Mesendoderm (in vitro differentiated cells): ENCODE results near the gene UQCC2.
A peak's percentile ranks its signal among the peaks of the same experiment; 100 is the strongest.

Source experiments
- DNase-seq: peaks from one replicate; pipeline ENCODE4 v3.0.0; 2013
- H2AK5ac ChIP-seq: 2 replicates; pipeline ENCODE4 v1.6.1; 2013; ENCODE audit warnings: low read length, inconsistent platforms
- H2BK120ac ChIP-seq: 2 replicates; pipeline ENCODE4 v1.6.1; 2013; ENCODE audit warnings: low read depth, mild to moderate bottlenecking, low read length, moderate library complexity, mixed read lengths
- H2BK15ac ChIP-seq: replicated peaks from 2 replicates; pipeline ENCODE4 v1.6.1; 2013; ENCODE audit warnings: low read depth, mild to moderate bottlenecking, moderate library complexity
- H2BK5ac ChIP-seq: 2 replicates; pipeline ENCODE4 v1.6.1; 2013; ENCODE audit warnings: low read length, inconsistent platforms
- H3K18ac ChIP-seq: 2 replicates; pipeline ENCODE4 v1.6.1; 2013; ENCODE audit warnings: mild to moderate bottlenecking, low read length, mixed read lengths
- H3K23ac ChIP-seq: one replicate; pipeline ENCODE4 v1.6.1; 2013; ENCODE audit warnings: low read length
- H3K27ac ChIP-seq: 2 replicates; pipeline ENCODE4 v1.5.1; 2013; ENCODE audit warnings: low read depth, mild to moderate bottlenecking, inconsistent platforms, low read length, moderate library complexity
- H3K27me3 ChIP-seq: 2 replicates; pipeline ENCODE4 v1.6.1; 2013; ENCODE audit warnings: low read length, control low read depth, mild to moderate bottlenecking, inconsistent platforms; ENCODE audit not compliant: insufficient read depth, poor library complexity
- H3K36me3 ChIP-seq: 2 replicates; pipeline ENCODE4 v1.6.1; 2013; ENCODE audit warnings: low read length, inconsistent platforms; ENCODE audit not compliant: control insufficient read depth, insufficient read depth
- H3K4ac ChIP-seq: one replicate; pipeline ENCODE4 v1.6.1; 2013; ENCODE audit warnings: low read depth, mild to moderate bottlenecking, low read length, moderate library complexity
- H3K4me1 ChIP-seq: 2 replicates; pipeline ENCODE4 v1.6.1; 2013; ENCODE audit warnings: low read depth, low read length, inconsistent platforms; ENCODE audit not compliant: control insufficient read depth
- H3K4me2 ChIP-seq: 2 replicates; pipeline ENCODE4 v1.6.1; 2013; ENCODE audit warnings: low read length
- H3K4me3 ChIP-seq: 2 replicates; pipeline ENCODE4 v1.5.1; 2013; ENCODE audit warnings: mild to moderate bottlenecking, low read length
- H3K56ac ChIP-seq: one replicate; pipeline ENCODE4 v1.6.1; 2013; ENCODE audit warnings: low read length
- H3K79me1 ChIP-seq: 2 replicates; pipeline ENCODE4 v1.6.1; 2013; ENCODE audit warnings: low read length, inconsistent platforms
- H3K79me2 ChIP-seq: 2 replicates; pipeline ENCODE4 v1.6.1; 2013; ENCODE audit warnings: mild to moderate bottlenecking, low read length; ENCODE audit not compliant: control insufficient read depth, insufficient read depth
- H3K9ac ChIP-seq: 2 replicates; pipeline ENCODE4 v1.6.1; 2013; ENCODE audit warnings: low read length, inconsistent platforms
- H4K5ac ChIP-seq: one replicate; pipeline ENCODE4 v1.6.1; 2013; ENCODE audit warnings: low read length
- H4K8ac ChIP-seq: one replicate; pipeline ENCODE4 v1.6.1; 2013; ENCODE audit warnings: low read depth, mild to moderate bottlenecking, control low read depth, low read length, moderate library complexity
- WGBS: extraction: QIAGEN DNeasy Blood & Tissue Kit; methylation state at CpG from one replicate; pipeline ENCODE4 v1.1.7; 2013; ENCODE audit warnings: low lambda C conversion rate, missing lambda C conversion rate; ENCODE audit not compliant: insufficient coverage; ENCODE audit errors: extremely low coverage; 5-methylcytosine and 5-hydroxymethylcytosine counted together

UQCC2 gene

DNA sequence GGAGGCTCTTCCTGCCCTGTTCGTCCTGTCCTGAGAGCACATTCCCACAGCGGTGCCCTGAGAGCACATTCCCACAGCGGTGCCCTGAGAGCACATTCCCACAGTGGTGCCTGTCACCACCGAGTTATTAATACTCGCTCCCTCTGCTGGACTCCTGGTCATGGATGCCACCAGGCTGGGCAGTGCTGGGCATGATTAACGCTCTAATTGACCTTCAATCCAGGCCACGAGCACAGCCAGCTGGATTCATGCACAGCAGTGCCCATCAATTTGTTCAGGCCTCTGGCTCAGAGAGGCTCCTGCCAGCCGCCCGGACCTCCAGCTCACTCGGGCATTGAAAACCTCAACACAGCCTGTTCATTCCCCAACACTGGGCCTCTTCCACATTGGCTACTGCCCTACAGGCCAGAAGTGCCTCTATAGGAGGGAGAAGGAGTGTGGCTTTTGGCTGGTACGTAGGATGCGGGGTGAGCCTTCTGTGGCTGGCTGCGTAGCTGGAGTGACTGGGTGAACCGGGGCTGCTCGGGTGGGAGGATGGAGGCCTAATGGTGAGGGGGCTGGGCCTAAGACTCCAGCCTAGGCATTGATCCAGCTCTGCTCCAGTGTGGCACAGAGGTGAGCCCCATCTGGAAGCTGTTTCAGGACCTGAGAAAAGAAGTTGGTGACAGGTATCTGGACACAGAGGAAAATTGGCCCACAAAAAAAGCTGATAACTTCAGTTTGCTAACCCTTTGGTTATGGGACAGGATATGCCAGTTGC lies 25.9 kb upstream of the UQCC2 start:
- Histone ChIP-seq H3K18ac (no peak overlapping the region), H3K23ac (no peak overlapping the region), H2AK5ac (no peak overlapping the region), H3K9ac (no peak overlapping the region), H2BK15ac (no peak overlapping the region), H2BK5ac (no peak overlapping the region), H3K27ac (no peak overlapping the region), H4K5ac (no peak overlapping the region), H3K79me2 (no peaks in the 10 kb centered on the region), H4K8ac (no peak overlapping the region), H3K4me2 (no peak overlapping the region), H3K27me3 (no peaks in the 10 kb centered on the region), H3K4me3 (no peak overlapping the region), H3K4me1 (no peaks in the 10 kb centered on the region), H3K79me1 (no peaks in the 10 kb centered on the region), H3K4ac (no peak overlapping the region), H2BK120ac (no peak overlapping the region), H3K56ac (peak overlapping the region; percentile 3), H3K36me3 (no peaks in the 10 kb centered on the region)
- DNase-seq, result no peak
- no CpG with 5 or more reads among the region's 15 CpGs for WGBS

DNA sequence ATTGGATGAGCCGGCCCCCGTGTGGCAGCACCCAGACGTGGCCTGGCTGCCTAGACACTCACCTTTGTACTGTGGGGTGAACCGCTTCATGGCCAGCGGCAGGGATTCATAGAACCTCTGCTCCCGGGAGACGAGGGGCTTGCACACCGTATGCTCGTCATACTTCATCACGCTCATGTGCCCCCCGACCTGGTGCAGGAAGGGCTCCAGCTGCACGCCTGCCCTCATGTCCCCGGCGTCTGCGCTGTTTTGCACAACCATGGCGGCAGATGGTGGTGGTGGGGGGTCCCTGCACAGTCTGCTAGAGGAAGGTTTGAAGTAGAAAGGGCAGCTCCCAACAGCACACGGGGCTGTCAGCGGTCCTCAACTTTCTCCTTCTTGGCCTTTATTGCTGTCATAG lies 23.7 kb upstream of the UQCC2 start:
- Histone ChIP-seq H3K4me1 (no peaks in the 10 kb centered on the region), H2BK120ac (no peak overlapping the region), H3K18ac (no peak overlapping the region), H3K4me3 (no peak overlapping the region), H3K36me3 (no peaks in the 10 kb centered on the region), H3K4ac (no peak overlapping the region), H2BK15ac (no peak overlapping the region), H3K9ac (no peak overlapping the region), H3K4me2 (no peak overlapping the region), H3K23ac (no peak overlapping the region), H3K56ac (no peak overlapping the region), H2BK5ac (no peak overlapping the region), H2AK5ac (no peak overlapping the region), H3K79me2 (no peaks in the 10 kb centered on the region), H3K79me1 (no peaks in the 10 kb centered on the region), H3K27me3 (no peaks in the 10 kb centered on the region), H3K27ac (no peak overlapping the region), H4K8ac (no peak overlapping the region), H4K5ac (no peak overlapping the region)
- DNase-seq, result no peak
- WGBS, result no CpG with 5 or more reads among the region's 18 CpGs

DNA sequence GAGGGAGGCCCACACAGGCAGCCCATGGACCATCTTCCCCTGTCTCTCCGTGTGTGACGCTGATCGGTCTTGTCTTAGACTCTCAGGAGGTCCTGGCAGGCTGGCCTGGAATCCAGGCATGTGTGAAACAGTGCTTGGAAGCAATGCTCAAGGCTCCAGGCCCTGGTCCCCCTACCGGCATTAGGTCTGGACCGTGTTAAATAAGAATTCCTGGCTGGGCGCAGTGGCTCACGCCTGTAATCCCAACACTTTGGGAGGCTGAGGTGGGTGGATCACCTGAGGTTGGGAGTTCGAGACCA lies 22.2 kb upstream of the UQCC2 start:
- no peaks in the 10 kb centered on the region for H3K79me2 ChIP-seq

DNA sequence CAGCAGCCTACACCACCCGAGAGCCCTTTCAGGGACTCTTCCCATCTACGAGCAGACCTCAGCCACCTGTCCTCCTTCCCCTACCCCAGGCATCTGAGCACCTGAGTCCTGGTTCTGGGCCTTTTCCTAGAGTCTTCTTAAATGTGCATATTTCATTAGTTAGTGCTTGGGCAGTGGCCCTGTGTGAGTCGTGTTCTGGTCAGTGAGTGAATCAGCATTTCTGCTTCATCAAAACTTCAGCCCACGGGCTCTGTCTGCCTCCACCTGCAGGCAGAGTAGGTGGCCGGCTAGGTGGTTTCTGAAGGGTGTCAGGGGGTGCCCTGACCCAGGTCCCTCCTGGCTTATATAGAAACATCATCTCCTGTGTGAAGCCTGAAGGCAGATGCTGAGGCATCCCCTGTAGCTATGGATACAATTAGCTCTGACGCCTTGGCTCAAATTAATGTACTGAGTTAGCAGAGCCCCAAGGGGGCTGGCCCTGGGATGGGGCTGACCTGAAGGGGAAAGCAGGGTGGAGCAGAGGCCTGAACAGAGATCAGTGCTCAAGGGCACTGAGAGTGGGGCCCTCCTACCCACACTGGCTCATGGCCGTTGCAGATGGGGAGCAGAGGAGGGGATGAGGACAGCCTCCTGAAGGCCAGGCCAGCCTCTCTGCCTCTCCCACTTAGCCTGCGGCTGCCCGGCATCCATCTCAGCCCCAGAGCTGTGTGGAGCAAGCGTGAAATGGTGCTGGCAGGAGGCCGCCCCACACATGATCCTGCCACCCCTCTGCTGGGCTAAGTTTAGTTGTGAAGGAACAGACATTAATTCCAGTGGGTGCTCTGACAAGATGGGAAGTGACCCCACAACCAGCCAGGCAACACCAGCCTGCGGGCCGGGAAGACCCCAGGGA lies 21.6 kb upstream of the UQCC2 start:
- no CpG with 5 or more reads among the region's 13 CpGs for WGBS
- DNase-seq, result no peak
- Histone ChIP-seq H2BK120ac (no peak overlapping the region), H3K56ac (no peak overlapping the region), H3K36me3 (no peaks in the 10 kb centered on the region), H3K79me2 (no peaks in the 10 kb centered on the region), H2BK5ac (no peak overlapping the region), H3K18ac (no peak overlapping the region), H3K4ac (no peak overlapping the region), H3K27ac (no peak overlapping the region), H3K4me1 (no peaks in the 10 kb centered on the region), H3K27me3 (no peaks in the 10 kb centered on the region), H4K8ac (no peak overlapping the region), H4K5ac (no peak overlapping the region), H3K9ac (no peak overlapping the region), H2AK5ac (no peak overlapping the region), H3K4me3 (no peak overlapping the region), H3K23ac (no peak overlapping the region), H3K4me2 (no peak overlapping the region), H2BK15ac (no peak overlapping the region), H3K79me1 (no peaks in the 10 kb centered on the region)

More for the DNA sequence above, 22.2 kb upstream of the UQCC2 start:
- Histone ChIP-seq H4K5ac (no peak overlapping the region), H3K4me2 (no peak overlapping the region), H2BK15ac (no peak overlapping the region), H4K8ac (no peak overlapping the region), H3K79me1 (no peaks in the 10 kb centered on the region), H3K4ac (no peak overlapping the region), H3K27me3 (no peaks in the 10 kb centered on the region), H3K23ac (no peak overlapping the region), H3K4me3 (no peak overlapping the region), H3K4me1 (no peaks in the 10 kb centered on the region), H3K36me3 (no peaks in the 10 kb centered on the region), H3K27ac (no peak overlapping the region), H3K9ac (no peak overlapping the region), H2BK120ac (no peak overlapping the region), H2AK5ac (no peak overlapping the region), H3K18ac (no peak overlapping the region), H3K56ac (no peak overlapping the region), H2BK5ac (no peak overlapping the region)
- WGBS, result no CpG with 5 or more reads among the region's 8 CpGs
- DNase-seq, result no peak

DNA sequence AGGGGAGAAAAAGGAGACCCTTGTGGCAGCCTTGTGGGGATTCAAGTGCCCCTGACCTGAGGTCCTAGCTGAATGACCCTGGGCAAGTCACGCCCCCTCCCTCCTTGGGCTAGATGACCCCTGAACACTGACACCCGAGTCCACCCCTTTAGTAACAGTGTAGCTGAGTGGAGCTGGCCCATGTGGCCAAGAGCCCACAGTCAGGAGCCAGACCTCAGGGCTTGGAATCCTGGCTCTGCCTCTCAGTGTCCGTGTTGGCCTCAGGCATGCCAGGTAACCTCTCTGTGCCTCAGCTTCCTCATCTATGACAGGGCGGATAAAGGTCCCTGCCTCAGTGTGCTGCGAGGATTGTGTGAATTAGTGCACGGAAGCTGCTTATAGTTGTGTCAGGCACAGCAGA lies 20.9 kb upstream of the UQCC2 start:
- Histone ChIP-seq H3K56ac (no peak overlapping the region), H4K8ac (no peak overlapping the region), H3K9ac (no peak overlapping the region), H3K27me3 (no peaks in the 10 kb centered on the region), H2AK5ac (no peak overlapping the region), H3K79me1 (no peaks in the 10 kb centered on the region), H3K27ac (no peak overlapping the region), H3K4me3 (no peak overlapping the region), H4K5ac (no peak overlapping the region), H2BK5ac (no peak overlapping the region), H2BK120ac (no peak overlapping the region), H2BK15ac (no peak overlapping the region), H3K23ac (no peak overlapping the region), H3K36me3 (no peaks in the 10 kb centered on the region), H3K4ac (no peak overlapping the region), H3K4me1 (no peaks in the 10 kb centered on the region), H3K18ac (no peak overlapping the region), H3K4me2 (no peak overlapping the region), H3K79me2 (no peaks in the 10 kb centered on the region)
- no peak for DNase-seq
- no CpG with 5 or more reads among the region's 6 CpGs for WGBS
